HEK293 (cell line): Measurements from ENCODE around the gene SERPINE2.

Experiments
- BCL11B ChIP-seq: fragments of 450-650 bp; formaldehyde crosslinking; IDR thresholded peaks from 2 replicates; pipeline ENCODE4 v1.5.1; 2016; ENCODE audit warnings: low read depth, missing biosample characterization, missing genetic modification characterization
- ELK4 ChIP-seq: IDR thresholded peaks from 2 replicates; pipeline ENCODE4 v1.6.1; 2011; ENCODE audit warnings: mild to moderate bottlenecking, low read depth, low read length, borderline replicate concordance
- FEZF1 ChIP-seq: fragments of 450-650 bp; formaldehyde crosslinking; IDR thresholded peaks from 2 replicates; pipeline ENCODE4 v1.5.1; 2016; ENCODE audit warnings: missing biosample characterization, missing genetic modification characterization
- GFI1B ChIP-seq: fragments of 450-650 bp; formaldehyde crosslinking; IDR thresholded peaks from 2 replicates; pipeline ENCODE4 v1.5.1; 2016; ENCODE audit warnings: missing biosample characterization, missing genetic modification characterization
- GLIS1 ChIP-seq: fragments of 450-650 bp; formaldehyde crosslinking; IDR thresholded peaks from 2 replicates; pipeline ENCODE4 v1.5.1; 2016; ENCODE audit warnings: missing biosample characterization, missing genetic modification characterization
- KLF7 ChIP-seq: fragments of 450-650 bp; formaldehyde crosslinking; IDR thresholded peaks from 2 replicates; pipeline ENCODE4 v1.5.1; 2016; ENCODE audit warnings: missing biosample characterization, missing genetic modification characterization, borderline replicate concordance
- MZF1 ChIP-seq: fragments of 450-650 bp; formaldehyde crosslinking; IDR thresholded peaks from 2 replicates; pipeline ENCODE4 v1.5.1; 2017; ENCODE audit warnings: missing biosample characterization, missing genetic modification characterization, borderline replicate concordance
- OVOL3 ChIP-seq: fragments of 450-650 bp; formaldehyde crosslinking; IDR thresholded peaks from 2 replicates; pipeline ENCODE4 v1.5.1; 2016; ENCODE audit warnings: missing biosample characterization, missing genetic modification characterization
- TCF7L2 ChIP-seq: IDR thresholded peaks from 2 replicates; pipeline ENCODE4 v1.6.1; 2011; ENCODE audit warnings: low read depth, mild to moderate bottlenecking, inconsistent platforms, low read length, moderate library complexity, borderline replicate concordance
- ZBTB44 ChIP-seq: fragments of 450-650 bp; IDR thresholded peaks from 2 replicates; pipeline ENCODE4 v1.5.1; 2018; ENCODE audit warnings: missing biosample characterization, mild to moderate bottlenecking, missing genetic modification characterization
- ZEB2 ChIP-seq: fragments of 450-650 bp; formaldehyde crosslinking; IDR thresholded peaks from 2 replicates; pipeline ENCODE4 v1.5.1; 2016; ENCODE audit warnings: missing biosample characterization, missing genetic modification characterization
- ZNF112 ChIP-seq: fragments of 450-650 bp; formaldehyde crosslinking; IDR thresholded peaks from 2 replicates; pipeline ENCODE4 v1.5.0; 2017; ENCODE audit warnings: missing biosample characterization, missing genetic modification characterization
- ZNF155 ChIP-seq: fragments of 450-650 bp; formaldehyde crosslinking; IDR thresholded peaks from 2 replicates; pipeline ENCODE4 v1.5.1; 2016; ENCODE audit warnings: missing biosample characterization, missing genetic modification characterization
- ZNF214 ChIP-seq: fragments of 450-650 bp; formaldehyde crosslinking; IDR thresholded peaks from 2 replicates; pipeline ENCODE4 v1.5.1; 2017; ENCODE audit warnings: missing biosample characterization, mild to moderate bottlenecking, missing genetic modification characterization, borderline replicate concordance
- ZNF221 ChIP-seq: fragments of 450-650 bp; formaldehyde crosslinking; IDR thresholded peaks from 2 replicates; pipeline ENCODE4 v1.5.1; 2017; ENCODE audit warnings: missing biosample characterization, missing genetic modification characterization, borderline replicate concordance
- ZNF223 ChIP-seq: fragments of 450-650 bp; formaldehyde crosslinking; IDR thresholded peaks from 2 replicates; pipeline ENCODE4 v1.5.1; 2016; ENCODE audit warnings: missing biosample characterization, missing genetic modification characterization
- ZNF280C ChIP-seq: fragments of 450-650 bp; formaldehyde crosslinking; IDR thresholded peaks from 2 replicates; pipeline ENCODE4 v1.5.1; 2016; ENCODE audit warnings: missing biosample characterization, missing genetic modification characterization
- ZNF292 ChIP-seq: fragments of 450-650 bp; formaldehyde crosslinking; IDR thresholded peaks from 2 replicates; pipeline ENCODE4 v1.5.1; 2016; ENCODE audit warnings: low read depth, missing biosample characterization, missing genetic modification characterization, borderline replicate concordance
- ZNF335 ChIP-seq: fragments of 450-650 bp; formaldehyde crosslinking; conservative IDR thresholded peaks from 2 replicates; pipeline ENCODE4 v1.5.1; 2016; ENCODE audit warnings: missing biosample characterization, missing genetic modification characterization
- ZNF341 ChIP-seq: fragments of 450-650 bp; formaldehyde crosslinking; IDR thresholded peaks from 2 replicates; pipeline ENCODE4; 2016; ENCODE audit warnings: low read depth, missing biosample characterization, missing genetic modification characterization
- ZNF423 ChIP-seq: fragments of 450-650 bp; formaldehyde crosslinking; IDR thresholded peaks from 2 replicates; pipeline ENCODE4 v1.5.1; 2016; ENCODE audit warnings: missing biosample characterization, missing genetic modification characterization
- ZNF513 ChIP-seq: fragments of 450-650 bp; IDR thresholded peaks from 2 replicates; pipeline ENCODE4 v1.5.1; 2018; ENCODE audit warnings: missing biosample characterization, missing genetic modification characterization
- ZNF580 ChIP-seq: fragments of 450-650 bp; formaldehyde crosslinking; IDR thresholded peaks from 2 replicates; pipeline ENCODE4 v1.5.1; 2016; ENCODE audit warnings: missing biosample characterization, missing genetic modification characterization
- ZNF621 ChIP-seq: fragments of 450-650 bp; formaldehyde crosslinking; IDR thresholded peaks from 2 replicates; pipeline ENCODE4 v1.5.1; 2017; ENCODE audit warnings: missing biosample characterization, missing genetic modification characterization
- ZNF639 ChIP-seq: fragments of 450-650 bp; formaldehyde crosslinking; IDR thresholded peaks from 2 replicates; pipeline ENCODE4 v1.5.1; 2016; ENCODE audit warnings: missing biosample characterization, missing genetic modification characterization
- ZNF654 ChIP-seq: fragments of 450-650 bp; formaldehyde crosslinking; IDR thresholded peaks from 2 replicates; pipeline ENCODE4 v1.5.1; 2016; ENCODE audit warnings: low read depth, missing biosample characterization, missing genetic modification characterization
- ZNF701 ChIP-seq: fragments of 450-650 bp; formaldehyde crosslinking; IDR thresholded peaks from 2 replicates; pipeline ENCODE4 v1.5.1; 2016; ENCODE audit warnings: missing biosample characterization, missing genetic modification characterization
- ZNF791 ChIP-seq: fragments of 450-650 bp; formaldehyde crosslinking; IDR thresholded peaks from 2 replicates; pipeline ENCODE4 v1.5.1; 2016; ENCODE audit warnings: missing biosample characterization, missing genetic modification characterization
- ZNF843 ChIP-seq: fragments of 450-650 bp; formaldehyde crosslinking; IDR thresholded peaks from 2 replicates; pipeline ENCODE4 v1.5.1; 2016; ENCODE audit warnings: missing biosample characterization, missing genetic modification characterization
- ZSCAN16 ChIP-seq: fragments of 450-650 bp; formaldehyde crosslinking; IDR thresholded peaks from 2 replicates; pipeline ENCODE4 v1.5.1; 2016; ENCODE audit warnings: missing biosample characterization, missing genetic modification characterization

Gene SERPINE2

GRCh38 chr2:223957092-223957851 is 81.8 kb downstream of the SERPINE2 start, which contains the start of gene MRPL44 (continued):
- TF ChIP-seq ZNF223, result no peak
- TF ChIP-seq GLIS1 (tag by site-specific recombination), result 0 out of 2 replicates have a peak, but pooled peaks have one; percentile 15
- TF ChIP-seq ZNF843 (tag by site-specific recombination), result peak; percentile 68
- TF ChIP-seq ZNF341, result peak; percentile 49
- TF ChIP-seq ZEB2, result peak; percentile 94
- no peak; the same call in 1 of the 2 replicates for TF ChIP-seq ZBTB44 (tag by site-specific recombination)
- TF ChIP-seq ZNF621 (tag by site-specific recombination), result no peak
- no peak for TF ChIP-seq MZF1 (tag by site-specific recombination)
- TF ChIP-seq ZNF654 (tag by site-specific recombination), result no peak
- TF ChIP-seq ZNF335 (tag by site-specific recombination), result peak; percentile 84
- peak; percentile 84 for TF ChIP-seq OVOL3 (tag by site-specific recombination)
- TF ChIP-seq ZNF292 (tag by site-specific recombination), result no peak
- peak; percentile 89 for TF ChIP-seq KLF7
- 0 out of 2 replicates have a peak, but pooled peaks have one; percentile 40 for TF ChIP-seq ZSCAN16 (tag by site-specific recombination)
- no peak for TF ChIP-seq ZNF280C
- TF ChIP-seq ZNF513 (tag by site-specific recombination), result peak; percentile 40; the same call in 1 of the 2 replicates
- no peak for TF ChIP-seq TCF7L2
- TF ChIP-seq ZNF423 (tag by site-specific recombination), result no peak
- no peak for TF ChIP-seq ELK4
- TF ChIP-seq ZNF221 (tag by site-specific recombination), result 0 out of 2 replicates have a peak, but pooled peaks have one; percentile 88
- peak; percentile 55; the same call in 1 of the 2 replicates for TF ChIP-seq GFI1B (tag by site-specific recombination)
- no peak for TF ChIP-seq FEZF1 (tag by site-specific recombination)
- no peak for TF ChIP-seq ZNF155 (tag by site-specific recombination)
- peak; percentile 98 for TF ChIP-seq ZNF639 (tag by site-specific recombination)
- TF ChIP-seq ZNF112 (tag by site-specific recombination), result no peak
- peak; percentile 88 for TF ChIP-seq ZNF580 (tag by site-specific recombination)
- no peak for TF ChIP-seq ZNF791 (tag by site-specific recombination)
- TF ChIP-seq ZNF701 (tag by site-specific recombination), result no peak
- TF ChIP-seq BCL11B (tag by site-specific recombination), result no peak
- TF ChIP-seq ZNF214, result no peak
- TF ChIP-seq, all 188 proteins: peak for 93
